Cortex of kidney (tissue), 1 donor: Measurements from ENCODE around the gene RMND5B.
"Not testable (repeated sequence)": the region's sequence is repeated elsewhere in the genome, so short reads cannot be mapped to it uniquely, and the experiment has no call there.

Experiments used
- DNase-seq: peaks from one replicate; lab custom pipeline; 2025; lab: John Stamatoyannopoulos, UW

Gene RMND5B

DNA sequence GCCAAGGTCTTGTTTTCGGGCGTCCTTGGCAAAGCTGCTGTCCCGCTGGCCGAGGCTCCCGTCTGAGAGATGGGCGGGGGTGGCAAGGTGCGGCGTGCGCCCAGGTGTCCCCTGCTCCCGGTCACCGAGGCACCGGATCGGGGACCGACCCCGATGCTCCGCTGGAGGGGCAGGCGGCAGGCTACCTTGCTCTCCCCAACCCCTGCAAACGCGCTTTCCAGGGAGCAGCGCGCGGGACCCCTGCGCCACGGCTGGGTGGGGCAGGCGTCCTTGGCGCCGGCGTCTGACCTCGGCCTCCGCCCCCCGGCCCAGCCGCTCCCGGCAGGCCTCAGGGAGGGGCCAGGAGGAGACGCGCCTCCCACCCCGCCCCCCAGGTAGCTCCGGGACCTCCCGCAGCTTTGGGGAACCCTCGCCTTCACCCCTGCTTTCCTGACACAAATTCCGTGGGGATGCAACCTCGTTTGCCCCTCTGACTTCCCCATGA is 16.9 kb upstream of the RMND5B start:
- DNase-seq: no peak

DNA sequence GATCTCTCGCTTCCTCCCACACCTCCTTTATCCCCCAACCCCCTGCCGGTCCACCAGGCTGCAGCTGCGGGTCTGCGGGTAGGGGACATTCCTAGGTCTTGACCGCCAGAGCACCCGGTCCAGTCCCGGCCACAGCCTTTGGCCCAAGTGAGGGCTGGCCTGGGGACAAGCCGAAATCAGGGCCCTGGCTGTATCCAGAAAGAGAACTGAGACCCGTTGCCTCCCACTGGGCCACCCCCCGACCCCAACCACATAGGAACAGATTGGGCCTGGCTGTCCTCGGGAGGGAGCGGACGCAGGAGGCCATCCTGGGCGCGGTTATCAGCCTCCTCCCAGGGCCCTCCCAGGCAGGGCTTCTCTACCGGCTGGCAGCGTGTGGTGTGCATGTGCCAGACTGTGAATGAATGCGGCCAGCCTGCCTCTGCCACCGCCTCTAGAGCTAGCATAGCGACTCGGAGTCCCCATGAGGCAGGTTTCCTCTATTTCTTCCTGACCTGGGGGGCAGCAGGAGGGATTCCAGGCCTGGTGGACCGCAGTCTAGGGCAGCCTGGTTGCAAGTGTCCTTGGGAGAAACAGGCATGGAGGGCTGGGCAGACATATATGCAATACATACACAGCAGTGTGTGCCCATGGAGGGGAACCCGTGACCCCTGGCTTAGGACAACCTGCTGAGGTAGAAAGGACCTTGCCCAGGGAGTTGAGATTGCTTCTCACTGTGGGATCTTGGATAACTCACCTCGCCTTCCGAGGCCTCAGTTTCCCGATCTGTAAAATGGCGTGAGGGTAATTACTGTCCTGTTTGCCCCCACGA is 16.3 kb upstream of the RMND5B start:
- no peak for DNase-seq

DNA sequence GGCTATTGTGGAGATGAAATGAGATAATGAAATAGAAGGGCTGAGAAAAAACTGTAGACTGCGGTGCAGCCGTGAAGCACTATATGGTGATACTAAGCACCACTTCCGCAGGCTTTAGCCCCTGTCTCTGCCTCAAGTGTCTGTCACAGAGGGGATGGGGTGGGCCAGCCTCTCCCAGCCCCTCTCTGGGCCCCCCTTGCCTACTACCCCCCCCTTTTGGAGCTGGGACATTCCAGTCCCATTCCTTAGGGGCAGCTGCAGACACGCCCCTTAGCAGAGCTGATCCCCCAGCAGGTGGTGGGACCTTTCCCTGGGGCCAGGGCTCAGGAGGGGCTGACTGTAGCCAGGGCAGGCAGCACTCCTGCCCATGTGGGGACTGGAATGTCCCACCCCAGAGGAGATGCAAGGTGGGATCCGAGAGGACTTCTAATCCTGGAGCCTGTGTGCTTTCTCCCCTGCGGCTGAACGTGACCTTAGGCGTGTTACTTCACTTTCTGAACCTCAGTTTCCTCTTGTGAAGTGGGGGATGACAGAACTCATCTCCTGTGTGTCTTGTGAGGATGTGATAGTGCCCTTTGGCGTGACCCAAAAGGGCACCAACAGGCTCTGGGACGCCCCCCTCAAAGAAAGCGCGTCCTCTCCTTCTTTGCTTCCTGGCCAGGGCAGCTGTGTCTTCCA is 15.5 kb upstream of the RMND5B start:
- DNase-seq: no peak

DNA sequence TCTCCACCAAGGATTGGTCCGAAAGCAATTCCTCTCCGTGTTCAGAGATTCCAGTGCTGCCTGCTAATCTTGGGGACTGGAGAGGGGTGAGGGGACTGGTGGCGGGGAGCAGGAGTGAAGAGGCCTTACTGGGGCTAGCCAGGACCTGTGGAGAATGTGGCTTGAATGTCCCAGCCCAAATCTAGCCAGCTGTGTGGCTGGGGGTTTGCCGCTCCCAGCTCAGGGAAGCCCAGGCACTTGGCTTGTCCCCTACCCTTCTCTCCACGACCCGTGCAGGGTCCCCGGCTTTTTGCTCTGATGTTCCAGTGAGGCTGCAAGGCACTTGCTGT is 15.0 kb upstream of the RMND5B start:
- DNase-seq: no peak

DNA sequence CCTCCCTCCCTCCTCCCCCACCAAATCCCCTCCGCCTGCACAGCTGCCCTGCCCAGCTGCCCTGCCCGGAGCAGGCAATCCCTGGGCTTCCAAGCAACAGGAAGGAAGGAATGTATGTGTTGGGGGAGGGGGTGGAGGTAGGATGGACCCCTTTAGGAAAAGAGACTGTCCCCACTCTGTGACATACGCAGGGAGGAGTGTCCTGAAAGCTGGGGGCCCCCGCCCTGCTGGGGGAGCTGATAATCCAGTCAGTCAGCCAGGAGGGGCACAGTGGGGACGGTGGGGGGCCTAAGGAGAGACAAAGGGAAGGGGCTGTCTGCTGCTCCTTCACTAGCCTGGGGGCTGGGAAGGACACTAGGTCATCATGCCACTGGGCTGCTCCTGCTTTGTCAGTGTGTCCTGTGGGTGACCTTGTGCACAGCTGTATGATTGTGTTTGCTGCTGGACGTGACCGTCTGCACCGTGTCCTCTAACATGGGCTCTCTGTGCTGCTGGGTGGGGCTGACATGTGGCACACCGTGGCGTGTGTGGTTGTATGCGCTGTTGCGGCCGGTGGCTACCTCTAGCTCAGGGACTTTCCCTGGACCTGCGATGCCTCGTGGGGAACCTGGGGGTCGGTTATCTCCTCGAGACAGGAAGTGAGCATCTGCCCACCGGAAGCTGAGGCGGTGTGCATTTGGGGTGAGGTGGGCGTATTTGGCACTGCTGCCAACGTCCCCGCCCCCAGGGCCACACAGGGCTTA is 14.5 kb upstream of the RMND5B start:
- no peak for DNase-seq

DNA sequence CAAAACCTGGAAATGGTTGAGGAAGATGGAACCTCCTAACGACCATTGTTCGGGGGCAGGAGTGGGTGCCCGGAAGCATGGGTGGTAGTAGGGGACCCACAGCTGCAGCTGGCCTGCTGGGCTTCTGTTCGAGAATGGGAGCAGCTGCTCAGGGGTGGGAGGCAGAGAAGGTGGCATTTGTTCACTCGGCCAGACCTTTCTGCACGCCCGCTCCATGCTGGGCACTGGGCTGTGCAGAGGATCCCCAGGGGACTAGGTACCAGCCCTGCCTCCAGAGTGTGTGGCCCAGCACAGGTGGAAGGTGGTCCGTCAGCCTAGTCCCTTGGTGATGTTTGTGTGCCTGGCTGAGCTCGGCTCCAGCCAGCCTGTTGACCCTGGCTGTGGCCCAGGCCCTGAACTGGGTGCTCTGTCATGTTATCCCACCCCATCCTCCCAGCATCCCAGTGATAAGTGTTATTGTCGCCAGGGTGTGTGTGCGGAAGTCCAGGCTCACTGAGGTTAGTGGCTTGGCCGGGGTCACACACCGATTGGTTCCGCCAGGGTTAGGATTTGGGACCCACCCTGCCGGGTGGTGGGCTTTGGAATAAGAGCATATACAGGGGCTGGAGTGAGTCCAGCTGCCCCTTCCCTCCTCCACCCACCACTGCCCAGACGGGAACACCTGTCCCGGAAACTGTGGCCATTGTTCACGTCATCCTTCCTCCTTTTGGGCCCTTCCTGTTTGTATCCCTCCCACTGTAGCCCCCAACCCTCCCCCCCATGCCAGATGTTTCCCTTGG is 12.7 kb upstream of the RMND5B start:
- DNase-seq: no peak

DNA sequence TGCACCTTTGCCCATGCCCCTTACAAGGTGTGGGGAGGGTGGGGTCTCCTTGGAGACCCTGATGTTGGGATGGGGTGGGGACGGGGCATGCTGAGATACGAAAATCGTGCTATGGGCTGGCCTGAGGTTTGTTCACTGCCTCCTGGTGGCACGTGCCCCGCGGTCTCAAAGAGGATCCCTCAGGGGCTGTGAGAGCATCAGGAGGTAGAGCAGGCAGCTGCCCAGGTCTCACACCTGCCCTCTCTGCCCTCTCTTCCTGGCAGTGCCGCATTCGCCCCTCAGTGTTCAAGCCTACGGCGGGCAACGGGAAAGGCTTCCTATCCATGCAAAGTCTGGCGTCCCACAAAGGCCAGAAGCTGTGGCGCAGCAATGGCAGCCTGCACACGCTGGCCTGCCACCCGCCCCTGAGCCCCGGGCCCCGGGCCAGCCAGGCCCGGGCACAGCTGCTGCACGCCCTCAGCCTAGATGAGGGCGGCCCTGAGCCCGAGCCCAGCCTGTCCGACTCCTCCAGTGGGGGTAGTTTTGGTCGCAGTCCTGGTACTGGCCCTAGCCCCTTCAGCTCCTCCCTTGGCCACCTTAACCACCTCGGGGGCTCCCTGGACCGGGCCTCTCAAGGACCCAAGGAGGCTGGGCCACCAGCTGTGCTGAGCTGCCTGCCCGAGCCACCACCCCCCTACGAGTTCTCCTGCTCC is 10.8 kb upstream of the RMND5B start:
- DNase-seq: no peak

DNA sequence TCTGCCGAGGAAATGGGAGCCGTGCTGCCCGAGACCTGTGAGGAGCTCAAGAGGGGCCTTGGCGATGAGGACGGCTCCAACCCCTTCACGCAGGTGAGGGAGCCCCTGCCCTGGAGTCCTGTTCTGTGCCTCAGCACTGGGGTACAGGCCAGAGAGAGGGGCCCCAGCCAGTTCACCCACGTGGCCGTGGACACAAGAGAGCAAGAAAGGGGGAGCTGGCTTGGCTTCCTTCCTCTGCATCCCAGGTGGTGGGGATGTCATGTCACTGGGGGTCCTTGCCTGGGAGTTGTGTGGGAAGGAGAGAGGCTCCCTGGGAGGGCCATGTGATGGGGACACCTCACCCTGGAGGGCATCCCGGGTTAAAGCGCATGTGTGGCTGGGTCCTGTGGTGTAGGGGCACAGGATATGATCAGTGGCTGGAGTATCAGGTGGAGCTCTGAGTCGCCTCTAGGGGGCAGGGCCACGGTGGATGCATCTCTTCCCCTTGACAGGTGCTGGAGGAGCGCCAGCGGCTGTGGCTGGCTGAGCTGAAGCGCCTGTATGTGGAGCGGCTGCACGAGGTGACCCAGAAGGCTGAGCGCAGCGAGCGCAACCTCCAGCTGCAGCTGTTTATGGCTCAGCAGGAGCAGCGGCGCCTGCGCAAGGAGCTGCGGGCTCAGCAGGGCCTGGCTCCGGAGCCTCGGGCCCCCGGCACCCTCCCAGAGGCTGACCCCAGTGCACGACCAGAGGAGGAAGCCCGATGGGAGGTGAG is 10.0 kb upstream of the RMND5B start:
- DNase-seq: no peak

DNA sequence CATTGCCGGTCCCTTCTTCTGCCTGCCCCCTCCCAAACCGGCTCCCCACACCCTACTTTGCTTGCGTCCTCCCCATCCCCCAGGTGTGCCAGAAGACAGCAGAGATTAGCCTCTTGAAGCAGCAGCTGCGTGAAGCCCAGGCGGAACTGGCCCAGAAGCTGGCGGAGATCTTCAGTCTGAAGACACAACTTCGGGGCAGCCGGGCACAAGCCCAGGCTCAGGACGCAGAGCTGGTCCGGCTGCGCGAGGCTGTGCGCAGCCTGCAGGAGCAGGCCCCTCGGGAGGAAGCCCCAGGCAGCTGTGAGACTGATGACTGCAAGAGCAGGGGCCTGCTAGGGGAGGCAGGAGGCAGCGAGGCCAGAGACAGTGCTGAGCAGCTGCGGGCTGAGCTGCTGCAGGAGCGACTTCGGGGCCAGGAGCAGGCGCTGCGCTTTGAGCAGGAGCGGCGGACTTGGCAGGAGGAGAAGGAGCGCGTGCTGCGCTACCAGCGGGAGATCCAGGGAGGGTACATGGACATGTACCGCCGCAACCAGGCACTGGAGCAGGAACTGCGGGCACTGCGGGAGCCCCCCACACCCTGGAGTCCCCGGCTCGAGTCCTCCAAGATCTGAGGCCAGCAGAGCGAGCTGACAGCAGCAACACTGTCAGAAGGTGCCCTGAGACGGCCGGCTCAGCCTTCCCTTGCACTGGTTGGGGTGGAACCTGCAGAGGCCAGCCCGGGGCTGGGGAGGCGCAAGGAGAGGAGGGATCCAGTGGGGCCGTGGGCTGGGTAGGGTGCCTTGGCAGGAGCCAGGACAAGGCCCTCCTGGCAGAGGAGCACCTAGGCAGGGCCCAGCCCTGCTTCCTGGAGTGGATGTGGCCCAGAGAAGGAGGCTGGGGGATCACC is 9.2 kb upstream of the RMND5B start:
- no peak for DNase-seq

DNA sequence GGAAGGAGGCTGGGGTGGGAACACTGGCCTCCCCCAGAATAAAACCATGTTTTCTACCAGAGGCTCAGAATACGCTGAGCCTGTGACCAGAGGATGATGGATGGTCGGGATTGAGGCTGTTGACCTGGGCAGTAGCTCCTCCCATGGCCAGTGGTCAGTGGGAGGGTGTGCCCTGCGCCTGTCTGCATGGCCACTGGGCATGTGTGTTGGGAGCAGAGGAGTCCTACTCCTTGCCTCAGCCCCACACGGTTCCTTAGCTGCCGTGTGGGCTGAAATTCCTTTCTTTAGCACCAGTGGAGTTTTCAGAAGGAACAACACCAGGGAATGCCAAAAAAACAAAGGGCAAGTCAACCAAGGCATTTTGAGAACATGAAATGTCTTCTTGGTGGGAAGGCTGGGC is 8.5 kb upstream of the RMND5B start:
- no peak for DNase-seq

DNA sequence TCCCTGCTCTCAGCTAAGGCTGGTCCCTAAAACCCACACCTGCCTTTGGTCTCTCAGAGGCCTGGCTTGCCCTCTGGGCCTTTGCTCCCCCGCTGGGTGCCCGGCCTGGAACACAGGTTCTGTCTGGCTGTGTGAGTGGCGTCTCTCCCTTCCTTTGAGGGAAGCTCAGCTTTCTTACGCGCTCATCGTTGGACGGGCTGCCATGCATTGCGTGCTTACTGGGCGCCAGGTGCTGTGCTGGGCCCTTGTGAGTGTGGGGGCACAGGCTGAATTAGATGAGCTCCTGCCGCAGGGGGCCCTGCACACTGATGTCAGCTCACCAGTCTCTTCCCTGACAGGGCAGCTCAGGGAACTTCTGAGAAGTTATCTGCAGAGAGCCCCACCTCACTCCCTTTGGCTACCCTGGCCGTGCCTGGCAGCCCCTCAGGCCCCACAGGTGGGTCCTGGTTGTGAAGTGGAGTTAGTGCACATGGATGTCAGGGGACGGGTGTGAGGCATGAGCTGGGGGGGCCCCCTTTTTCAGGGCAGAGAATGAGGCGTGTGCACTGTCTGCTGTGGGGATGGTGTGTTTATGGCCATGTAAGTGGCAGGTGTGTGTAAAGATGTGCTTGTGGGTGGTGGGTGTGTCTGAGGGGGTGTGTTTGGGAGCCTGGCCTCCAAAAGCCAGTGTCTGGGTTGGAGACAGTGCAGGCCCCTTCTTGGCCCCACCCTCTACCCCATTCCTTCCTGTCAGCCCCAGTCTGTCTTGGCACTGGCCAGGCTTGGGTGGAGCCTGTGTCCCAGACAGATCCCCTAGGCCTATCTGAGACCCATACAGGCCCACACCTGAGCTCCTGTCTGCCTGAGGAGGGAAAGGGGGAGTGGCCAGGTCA is 7.5 kb upstream of the RMND5B start:
- no peak for DNase-seq

DNA sequence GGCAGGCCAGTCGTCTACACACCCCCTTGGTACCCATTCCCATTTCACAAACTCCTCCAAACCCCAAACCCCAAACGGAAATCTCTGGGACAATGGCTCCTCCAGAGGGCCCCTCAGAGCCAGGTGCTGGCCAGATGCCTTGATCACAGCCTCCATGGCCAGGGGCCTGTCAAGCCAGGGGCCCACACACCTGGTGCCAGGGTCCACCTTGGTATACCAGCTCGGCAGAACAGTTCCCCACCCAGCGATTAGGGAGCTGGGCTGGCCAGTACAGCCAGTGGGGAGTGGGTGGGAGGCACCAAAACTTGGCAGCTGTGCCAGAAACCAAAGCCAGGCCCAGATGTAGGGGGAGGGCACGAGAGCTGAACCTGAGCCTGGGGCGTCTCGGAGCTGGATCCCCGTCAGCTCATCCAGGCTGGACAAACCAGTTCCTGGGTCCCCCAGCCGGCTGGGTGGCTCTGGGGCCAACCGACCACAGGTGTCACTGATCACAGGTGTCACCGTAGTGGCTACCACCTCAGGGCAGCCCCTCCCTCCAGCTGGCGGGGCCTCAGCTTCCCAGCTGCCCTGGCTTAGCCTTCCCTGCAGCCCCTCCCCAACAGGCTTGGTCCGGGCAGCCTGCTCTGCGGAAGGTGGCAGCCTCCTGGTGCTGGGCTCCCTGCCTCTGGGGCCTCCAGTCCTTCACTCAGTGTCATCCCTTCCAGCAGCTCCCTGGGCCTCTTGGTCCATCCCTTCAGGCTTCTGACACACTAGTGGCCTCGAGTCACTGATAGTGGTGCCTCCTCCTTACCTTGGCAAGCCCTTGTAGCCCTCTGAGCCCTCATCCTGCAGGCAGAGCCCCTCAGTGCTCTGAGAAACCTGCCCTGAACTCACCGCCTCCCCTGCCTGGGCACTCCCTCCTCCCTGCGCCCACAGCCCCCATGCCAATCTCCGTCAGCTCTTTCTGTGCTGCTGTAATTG is 6.6 kb upstream of the RMND5B start:
- no peak for DNase-seq

DNA sequence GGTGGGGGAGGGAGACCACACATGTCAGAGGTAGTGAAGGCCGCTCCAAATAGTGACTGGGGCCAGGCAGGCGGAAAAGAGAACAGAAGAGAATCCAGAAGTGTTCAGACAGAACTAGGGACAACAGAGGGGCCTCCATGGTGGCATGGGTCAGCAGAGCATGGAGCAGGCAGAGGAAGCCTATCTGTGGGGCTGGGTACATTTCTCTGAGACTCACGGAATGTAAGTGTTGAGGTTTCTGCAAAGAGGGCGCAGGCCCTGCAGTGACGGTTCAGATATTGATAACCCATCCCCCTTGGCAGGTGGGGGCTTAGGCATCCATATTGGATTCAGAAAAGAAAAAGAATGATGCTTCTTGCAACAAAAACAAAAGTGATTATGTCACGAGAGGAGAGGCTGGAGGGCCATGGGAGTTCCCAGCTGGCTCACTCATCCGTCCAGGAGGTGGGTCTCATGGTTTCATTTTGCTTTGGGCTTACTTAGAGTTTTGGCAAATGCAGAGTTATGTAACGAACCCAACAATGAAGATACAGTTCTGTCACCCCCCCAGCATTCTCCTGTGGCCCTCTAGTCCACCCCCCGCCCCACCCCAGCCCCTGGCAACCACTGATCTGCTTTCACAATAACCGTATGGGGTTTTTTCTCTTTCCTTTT is 5.4 kb upstream of the RMND5B start:
- no peak for DNase-seq

DNA sequence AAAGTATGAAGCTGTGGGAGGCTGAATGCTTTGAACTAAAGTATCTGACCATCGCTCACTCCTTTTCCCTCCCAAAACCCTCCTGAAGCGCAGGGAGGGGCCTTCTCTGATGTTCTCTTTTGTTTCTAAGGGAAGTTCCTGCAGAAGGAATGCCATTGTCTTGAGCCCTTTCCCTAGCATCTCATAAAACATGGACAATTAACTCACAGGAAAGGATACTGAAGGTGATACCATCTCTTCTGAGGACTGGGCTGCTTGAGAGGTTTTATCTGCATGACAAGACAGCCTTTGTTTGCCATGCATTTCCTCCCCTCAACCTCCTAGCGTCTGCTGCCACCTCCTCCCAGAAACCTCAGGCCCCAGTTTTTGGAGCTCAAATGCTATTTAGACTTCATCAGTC is 4.3 kb upstream of the RMND5B start:
- DNase-seq: no peak

DNA sequence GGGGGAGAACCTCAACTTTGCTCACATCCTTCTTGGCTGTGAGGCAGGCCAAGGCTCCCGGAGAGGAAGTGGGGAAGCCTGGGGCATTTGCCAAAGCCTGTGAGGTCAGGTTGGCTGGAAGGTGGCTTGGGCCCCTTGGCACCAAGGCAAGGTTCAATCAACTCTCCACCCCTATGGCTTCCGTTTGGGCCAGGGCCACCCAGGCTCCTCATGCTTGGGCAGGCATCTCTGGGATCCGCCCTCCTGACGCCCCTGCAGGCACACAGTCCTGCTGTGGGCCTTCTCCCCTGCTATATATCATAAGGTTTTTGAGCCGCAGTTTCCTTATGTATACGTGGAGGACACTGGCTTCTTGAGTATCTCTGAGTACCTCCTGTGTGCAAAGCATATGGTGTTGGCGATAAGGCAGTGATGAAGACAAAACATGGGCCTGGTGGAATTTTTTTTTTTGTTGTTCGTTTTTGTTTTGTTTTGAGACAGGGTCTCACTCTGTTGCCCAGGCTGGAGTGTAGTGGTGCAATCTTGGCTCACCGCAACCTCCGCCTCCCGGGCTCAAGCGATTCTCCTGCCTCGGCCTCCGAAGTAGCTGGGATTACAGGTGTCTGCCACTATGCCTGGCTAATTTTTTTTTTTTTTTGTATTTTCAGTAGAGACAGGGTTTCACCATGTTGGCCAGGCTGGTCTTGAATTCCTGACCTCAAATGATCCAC is 3.4 kb upstream of the RMND5B start:
- not testable (repeated sequence) for DNase-seq

DNA sequence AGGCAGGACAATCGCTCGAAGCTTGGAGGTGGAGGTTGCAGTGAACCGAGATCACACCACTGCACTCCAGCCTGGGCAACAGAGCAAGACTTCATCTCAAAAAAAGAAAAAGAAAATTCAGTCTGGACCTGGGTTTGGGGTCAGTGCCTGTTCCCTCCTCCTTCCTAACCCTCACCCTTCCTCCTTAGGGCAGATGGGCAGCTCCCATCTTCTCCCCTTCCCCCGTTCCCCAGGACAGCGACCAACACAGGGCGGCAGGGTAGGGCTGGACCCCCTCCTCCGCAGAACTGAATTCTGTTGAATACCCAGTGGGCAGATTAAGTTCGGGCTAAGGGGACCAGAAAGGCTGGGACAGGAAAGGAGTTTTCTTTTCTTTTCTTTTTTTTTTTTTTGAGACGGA is 1.5 kb upstream of the RMND5B start:
- no peak for DNase-seq

DNA sequence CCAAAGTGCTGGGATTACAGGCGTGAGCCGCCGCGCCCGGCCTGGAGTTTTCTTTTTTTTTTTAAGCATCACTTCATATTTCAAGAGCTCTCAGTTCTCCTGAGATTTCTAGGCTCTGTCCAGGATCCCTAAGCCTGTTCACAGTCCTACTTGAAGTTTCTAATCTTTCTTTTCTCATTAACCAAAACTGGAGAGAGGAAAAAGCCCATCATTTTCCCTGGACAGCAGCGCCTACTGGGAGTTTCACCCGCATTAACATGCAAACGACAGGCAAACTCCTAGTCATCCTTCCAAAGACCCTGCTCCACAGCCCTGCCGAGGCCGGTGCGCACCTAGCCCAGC is 609 bp upstream of the RMND5B start:
- DNase-seq: not testable (repeated sequence)
